Mesendoderm (in vitro differentiated cells): Measurements from ENCODE around the gene STIM2. TPM values are rescaled to one million over a fixed set of nuclear protein-coding genes. Genes with fewer than 3 reads are reported as not detected.
"Not testable (repeated sequence)": the region's sequence is repeated elsewhere in the genome, so short reads cannot be mapped to it uniquely, and the experiment has no call there.

Source experiments
- DNase-seq: peaks from one replicate; pipeline ENCODE4 v3.0.0; 2013
- H2AK5ac ChIP-seq: 2 replicates; pipeline ENCODE4 v1.6.1; 2013; ENCODE audit warnings: low read length, inconsistent platforms
- H2BK120ac ChIP-seq: 2 replicates; pipeline ENCODE4 v1.6.1; 2013; ENCODE audit warnings: low read depth, mild to moderate bottlenecking, low read length, moderate library complexity, mixed read lengths
- H2BK15ac ChIP-seq: replicated peaks from 2 replicates; pipeline ENCODE4 v1.6.1; 2013; ENCODE audit warnings: low read depth, mild to moderate bottlenecking, moderate library complexity
- H2BK5ac ChIP-seq: 2 replicates; pipeline ENCODE4 v1.6.1; 2013; ENCODE audit warnings: low read length, inconsistent platforms
- H3K18ac ChIP-seq: 2 replicates; pipeline ENCODE4 v1.6.1; 2013; ENCODE audit warnings: mild to moderate bottlenecking, low read length, mixed read lengths
- H3K23ac ChIP-seq: one replicate; pipeline ENCODE4 v1.6.1; 2013; ENCODE audit warnings: low read length
- H3K27ac ChIP-seq: 2 replicates; pipeline ENCODE4 v1.5.1; 2013; ENCODE audit warnings: low read depth, mild to moderate bottlenecking, inconsistent platforms, low read length, moderate library complexity
- H3K27me3 ChIP-seq: 2 replicates; pipeline ENCODE4 v1.6.1; 2013; ENCODE audit warnings: low read length, control low read depth, mild to moderate bottlenecking, inconsistent platforms; ENCODE audit not compliant: insufficient read depth, poor library complexity
- H3K36me3 ChIP-seq: 2 replicates; pipeline ENCODE4 v1.6.1; 2013; ENCODE audit warnings: low read length, inconsistent platforms; ENCODE audit not compliant: control insufficient read depth, insufficient read depth
- H3K4ac ChIP-seq: one replicate; pipeline ENCODE4 v1.6.1; 2013; ENCODE audit warnings: low read depth, mild to moderate bottlenecking, low read length, moderate library complexity
- H3K4me1 ChIP-seq: 2 replicates; pipeline ENCODE4 v1.6.1; 2013; ENCODE audit warnings: low read depth, low read length, inconsistent platforms; ENCODE audit not compliant: control insufficient read depth
- H3K4me2 ChIP-seq: 2 replicates; pipeline ENCODE4 v1.6.1; 2013; ENCODE audit warnings: low read length
- H3K4me3 ChIP-seq: 2 replicates; pipeline ENCODE4 v1.5.1; 2013; ENCODE audit warnings: mild to moderate bottlenecking, low read length
- H3K56ac ChIP-seq: one replicate; pipeline ENCODE4 v1.6.1; 2013; ENCODE audit warnings: low read length
- H3K79me1 ChIP-seq: 2 replicates; pipeline ENCODE4 v1.6.1; 2013; ENCODE audit warnings: low read length, inconsistent platforms
- H3K79me2 ChIP-seq: 2 replicates; pipeline ENCODE4 v1.6.1; 2013; ENCODE audit warnings: mild to moderate bottlenecking, low read length; ENCODE audit not compliant: control insufficient read depth, insufficient read depth
- H3K9ac ChIP-seq: 2 replicates; pipeline ENCODE4 v1.6.1; 2013; ENCODE audit warnings: low read length, inconsistent platforms
- H4K5ac ChIP-seq: one replicate; pipeline ENCODE4 v1.6.1; 2013; ENCODE audit warnings: low read length
- H4K8ac ChIP-seq: one replicate; pipeline ENCODE4 v1.6.1; 2013; ENCODE audit warnings: low read depth, mild to moderate bottlenecking, control low read depth, low read length, moderate library complexity
- WGBS: extraction: QIAGEN DNeasy Blood & Tissue Kit; methylation state at CpG from one replicate; pipeline ENCODE4 v1.1.7; 2013; ENCODE audit warnings: low lambda C conversion rate, missing lambda C conversion rate; ENCODE audit not compliant: insufficient coverage; ENCODE audit errors: extremely low coverage; 5-methylcytosine and 5-hydroxymethylcytosine counted together
- polyA plus RNA-seq, 2 experiments: library from polyadenylated mRNA; stranded (reverse); fragments of 200-250 nt; gene quantifications; one replicate each; pipeline ENCODE4 v1.2.3, GENCODE V29; 2013

STIM2 gene
- 23.9 TPM for polyA plus RNA-seq (2013, experiment 1 of 2)
- 22.4 TPM for polyA plus RNA-seq (2013, experiment 2 of 2)

DNA sequence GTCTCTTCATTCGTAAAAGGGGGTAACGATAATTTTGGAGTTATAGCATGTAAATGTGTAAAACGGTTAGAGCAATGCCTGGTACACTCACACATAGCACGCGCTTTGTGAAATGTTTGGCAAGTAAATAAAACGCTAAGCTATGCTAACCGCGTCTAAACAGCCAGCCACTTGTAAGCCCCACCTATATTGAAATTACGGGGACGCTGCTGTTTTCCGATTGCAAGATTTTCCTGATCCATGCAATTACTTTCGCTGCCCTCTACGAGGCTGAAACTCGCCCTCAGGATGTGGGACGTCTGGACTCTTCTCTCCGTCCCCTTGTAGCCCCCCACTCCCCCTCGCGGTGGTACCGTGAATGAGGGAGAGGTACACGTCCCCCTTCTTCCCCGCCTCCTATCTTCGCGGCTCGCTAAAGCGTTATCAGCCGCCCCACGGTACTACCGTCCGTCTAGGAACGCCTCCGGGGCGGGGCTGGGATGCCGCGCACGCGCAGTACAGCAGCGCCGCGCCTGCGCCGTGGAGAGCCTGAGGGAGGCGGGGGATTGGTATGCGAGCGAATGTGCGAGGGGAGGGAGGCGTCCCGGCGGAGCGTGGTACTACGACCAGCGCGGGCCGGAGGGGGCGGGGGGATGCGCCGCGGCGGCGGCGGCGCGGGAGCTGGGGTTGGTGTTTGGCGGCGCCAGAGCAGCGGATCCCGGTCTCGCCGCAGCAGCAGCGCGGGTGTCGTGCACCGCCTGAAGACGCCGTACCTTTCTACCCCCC, at the start of gene STIM2:
TSS of gene STIM2 (plus strand) at position 685 of the 765 bp plus-strand sequence.
- DNase-seq = peak; percentile 99
- peak within 1 kb of the TSS; percentile 68 for H3K4me2 ChIP-seq
- peak within 1 kb of the TSS; percentile 71 for H3K4me3 ChIP-seq
- H2BK15ac ChIP-seq = no peak within 1 kb of the TSS
- H3K4ac ChIP-seq = peak within 1 kb of the TSS; percentile 72
- H3K4me1 ChIP-seq = peaks cover 14% of the 10 kb centered on the region
- no peak within 1 kb of the TSS for H4K8ac ChIP-seq
- H3K23ac ChIP-seq = no peak within 1 kb of the TSS
- peak within 1 kb of the TSS; percentile 82 for H3K18ac ChIP-seq
- no peak within 1 kb of the TSS for H4K5ac ChIP-seq
- peak within 1 kb of the TSS; percentile 9 for H2AK5ac ChIP-seq
- WGBS = no CpG with 5 or more reads among the region's 74 CpGs
- H3K56ac ChIP-seq = peak within 1 kb of the TSS; percentile 88
- no peaks in the 10 kb centered on the region for H3K27me3 ChIP-seq
- H2BK5ac ChIP-seq = no peak within 1 kb of the TSS
- H3K36me3 ChIP-seq = no peaks in the 10 kb centered on the region
- H3K9ac ChIP-seq = peak within 1 kb of the TSS; percentile 73
- peaks cover 2% of the 10 kb centered on the region for H3K79me1 ChIP-seq
- peak within 1 kb of the TSS; percentile 46 for H2BK120ac ChIP-seq
- H3K79me2 ChIP-seq = peaks cover 13% of the 10 kb centered on the region
- H3K27ac ChIP-seq = peak within 1 kb of the TSS; percentile 97

GRCh38 chr4:26811571-26811970, 49.1 kb upstream of the STIM2 start:
- H2BK120ac ChIP-seq, H3K23ac ChIP-seq, H3K4me2 ChIP-seq, H4K5ac ChIP-seq, H3K9ac ChIP-seq, H4K8ac ChIP-seq, H3K79me2 ChIP-seq, H3K79me1 ChIP-seq, H3K27me3 ChIP-seq, H3K4me1 ChIP-seq, H2BK15ac ChIP-seq, H2BK5ac ChIP-seq, H2AK5ac ChIP-seq, H3K4ac ChIP-seq, H3K18ac ChIP-seq, H3K4me3 ChIP-seq, DNase-seq, H3K27ac ChIP-seq, H3K36me3 ChIP-seq, H3K56ac ChIP-seq: not testable (repeated sequence)
- no CpG with 5 or more reads among the region's 4 CpGs for WGBS

- no peak overlapping the region for H3K23ac ChIP-seq
- no peak overlapping the region for H2BK15ac ChIP-seq
- no peaks in the 10 kb centered on the region for H3K79me1 ChIP-seq
- H3K4me2 ChIP-seq = no peak overlapping the region
- no peak overlapping the region for H3K4me3 ChIP-seq
- no peak overlapping the region for H4K8ac ChIP-seq
- no peak overlapping the region for H3K4ac ChIP-seq
- H3K27ac ChIP-seq = no peak overlapping the region
- H3K79me2 ChIP-seq = no peaks in the 10 kb centered on the region
- no peaks in the 10 kb centered on the region for H3K27me3 ChIP-seq
- no peak overlapping the region for H3K56ac ChIP-seq
- H2BK5ac ChIP-seq = no peak overlapping the region
- no peaks in the 10 kb centered on the region for H3K4me1 ChIP-seq
- H2BK120ac ChIP-seq = no peak overlapping the region
- H2AK5ac ChIP-seq = no peak overlapping the region
- H3K36me3 ChIP-seq = no peaks in the 10 kb centered on the region
- DNase-seq = no peak
- no peak overlapping the region for H4K5ac ChIP-seq
- WGBS = no CpG with 5 or more reads among the region's 6 CpGs
- no peak overlapping the region for H3K9ac ChIP-seq
- H3K18ac ChIP-seq = no peak overlapping the region
Measured at GRCh38 chr4:26812049-26812714, 48.5 kb upstream of the STIM2 start.

DNA sequence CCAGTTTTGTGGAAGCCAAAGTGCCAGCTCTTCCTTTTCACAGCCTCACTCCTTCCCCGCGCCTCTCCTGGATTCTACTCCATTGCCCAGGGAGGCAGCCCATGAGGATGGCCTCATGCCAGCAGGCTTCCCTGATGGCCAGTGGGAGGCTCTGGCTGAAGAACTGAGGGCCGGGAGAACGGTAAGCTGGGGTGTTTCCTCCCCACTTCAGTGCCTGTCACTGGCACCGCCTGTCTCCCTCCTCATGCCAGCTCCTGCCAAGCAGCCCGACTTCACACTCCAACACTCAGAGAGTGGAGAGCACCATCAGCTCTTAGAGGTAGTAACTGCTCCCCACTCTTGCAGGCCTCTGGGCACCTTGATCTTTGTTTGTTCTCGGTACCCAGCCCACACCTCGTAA, 46.9 kb upstream of the STIM2 start:
- Histone ChIP-seq H4K5ac (no peak overlapping the region), H2AK5ac (no peak overlapping the region), H3K23ac (no peak overlapping the region), H2BK15ac (no peak overlapping the region), H3K4me3 (no peak overlapping the region), H3K27me3 (no peaks in the 10 kb centered on the region), H3K4ac (no peak overlapping the region), H2BK5ac (no peak overlapping the region), H4K8ac (no peak overlapping the region), H2BK120ac (no peak overlapping the region), H3K79me1 (no peaks in the 10 kb centered on the region), H3K56ac (no peak overlapping the region), H3K36me3 (no peaks in the 10 kb centered on the region), H3K27ac (no peak overlapping the region), H3K18ac (no peak overlapping the region), H3K4me2 (no peak overlapping the region), H3K9ac (no peak overlapping the region), H3K4me1 (no peaks in the 10 kb centered on the region), H3K79me2 (no peaks in the 10 kb centered on the region)
- DNase-seq = no peak
- no CpG with 5 or more reads among the region's 8 CpGs for WGBS

- Histone ChIP-seq H2BK15ac (no peak overlapping the region), H2BK5ac (no peak overlapping the region), H3K9ac (no peak overlapping the region), H3K27ac (no peak overlapping the region), H4K8ac (no peak overlapping the region), H3K4ac (no peak overlapping the region), H3K56ac (no peak overlapping the region), H3K36me3 (no peaks in the 10 kb centered on the region), H3K79me2 (no peaks in the 10 kb centered on the region), H3K18ac (no peak overlapping the region), H3K4me1 (peaks cover 4% of the 10 kb centered on the region), H2AK5ac (no peak overlapping the region), H4K5ac (no peak overlapping the region), H3K4me2 (no peak overlapping the region), H3K79me1 (no peaks in the 10 kb centered on the region), H3K27me3 (no peaks in the 10 kb centered on the region), H3K23ac (no peak overlapping the region), H3K4me3 (no peak overlapping the region), H2BK120ac (no peak overlapping the region)
- DNase-seq = no peak
Measured at GRCh38 chr4:26815199-26815598, 45.4 kb upstream of the STIM2 start.
